GM23248 (cell line): Measurements from ENCODE around the gene NQO2. TPM values are rescaled to one million over a fixed set of nuclear protein-coding genes. Genes with fewer than 3 reads are reported as not detected.

Experiments
- DNase-seq: peaks from one replicate; pipeline ENCODE4 v3.0.0-alpha.2; 2015
- H2AFZ ChIP-seq: fragments of 200-600 bp; sonication (generic); 2 replicates; pipeline ENCODE4 v1.6.1; 2016; ENCODE audit warnings: antibody characterized with exemption
- H3F3A ChIP-seq: fragments of 200-600 bp; sonication (generic); 2 replicates; pipeline ENCODE4 v1.6.1; 2016; ENCODE audit warnings: mild to moderate bottlenecking, antibody characterized with exemption, mixed run types; ENCODE audit not compliant: insufficient read depth
- H3K27ac ChIP-seq: fragments of 200-600 bp; sonication (generic); 2 replicates; pipeline ENCODE4 v1.5.1; 2016; ENCODE audit warnings: mild to moderate bottlenecking
- H3K27me3 ChIP-seq: fragments of 200-600 bp; sonication (generic); replicated peaks from 2 replicates; pipeline ENCODE4 v1.6.1; 2016; ENCODE audit warnings: mild to moderate bottlenecking; ENCODE audit not compliant: insufficient read depth
- H3K36me3 ChIP-seq: fragments of 200-600 bp; sonication (generic); 2 replicates; pipeline ENCODE4 v1.6.1; 2016; ENCODE audit warnings: low read depth, mild to moderate bottlenecking
- H3K4me1 ChIP-seq: fragments of 200-600 bp; sonication (generic); 2 replicates; pipeline ENCODE4 v1.6.1; 2016; ENCODE audit warnings: mild to moderate bottlenecking; ENCODE audit not compliant: insufficient read depth
- H3K4me2 ChIP-seq: fragments of 200-600 bp; sonication (generic); one replicate; pipeline ENCODE4 v1.6.1; 2016; ENCODE audit warnings: mild to moderate bottlenecking; ENCODE audit not compliant: unreplicated experiment
- H3K4me3 ChIP-seq: fragments of 200-600 bp; sonication (generic); 2 replicates; pipeline ENCODE4 v1.5.1; 2016; ENCODE audit warnings: mild to moderate bottlenecking
- H3K79me2 ChIP-seq: fragments of 200-600 bp; sonication (generic); 2 replicates; pipeline ENCODE4 v1.6.1; 2016; ENCODE audit warnings: mild to moderate bottlenecking; ENCODE audit not compliant: insufficient read depth
- H3K9ac ChIP-seq: fragments of 200-600 bp; sonication (generic); 2 replicates; pipeline ENCODE4 v1.6.1; 2016; ENCODE audit warnings: mild to moderate bottlenecking
- H3K9me2 ChIP-seq: fragments of 200-600 bp; sonication (generic); 2 replicates; pipeline ENCODE4 v1.6.1; 2016; ENCODE audit warnings: mixed run types, mild to moderate bottlenecking, moderate library complexity; ENCODE audit not compliant: insufficient read depth
- H3K9me3 ChIP-seq: fragments of 200-600 bp; sonication (generic); one replicate; pipeline ENCODE4 v1.6.1; 2017; ENCODE audit warnings: low read depth
- H4K20me1 ChIP-seq: fragments of 200-600 bp; sonication (generic); 2 replicates; pipeline ENCODE4 v1.6.0; 2016; ENCODE audit not compliant: insufficient read depth
- EZH2 ChIP-seq: fragments of 200-600 bp; sonication (generic); IDR thresholded peaks from 2 replicates; pipeline ENCODE4 v1.6.1; 2018; ENCODE audit warnings: antibody characterized with exemption, mild to moderate bottlenecking; ENCODE audit not compliant: insufficient read depth, poor library complexity, severe bottlenecking
- EZH2phosphoT487 ChIP-seq: fragments of 200-600 bp; sonication (generic); IDR thresholded peaks from 2 replicates; pipeline ENCODE4 v1.6.1; 2018; ENCODE audit warnings: antibody characterized with exemption, moderate library complexity, mild to moderate bottlenecking, low read depth; ENCODE audit not compliant: insufficient read depth
- WGBS, 2 experiments: methylation state at CpG; one replicate each; pipeline ENCODE4 v1.1.6; 2015 to 2017; ENCODE audit warnings: low lambda C conversion rate in 2 of 2, low coverage in 1 of 2; ENCODE audit errors: missing lambda C conversion rate in 2 of 2; 5-methylcytosine and 5-hydroxymethylcytosine counted together
- in situ Hi-C: fragments of 300-500 bp; cut with MboI; formaldehyde crosslinking; loops from 2 replicates; pipeline ENCODE4 v1.15.0; 2020
- polyA plus RNA-seq: library from polyadenylated mRNA; unstranded; fragments of >200 nt; fragmentation: Nextera tagmentation; extraction: Ambion mirVana; gene quantifications from 2 replicates; pipeline ENCODE4 v1.2.1, GENCODE V29; 2016
- total RNA-seq: library from RNA; depleted of rRNA; stranded (reverse); fragments of >200 nt; shearing (Covaris generic); gene quantifications from 2 replicates; pipeline ENCODE4 v1.2.3, GENCODE V29; 2014

NQO2 gene
- total and polyA plus RNA-seq, 2 experiments from 2014 or later, result 29.6 to 61.0 TPM

DNA sequence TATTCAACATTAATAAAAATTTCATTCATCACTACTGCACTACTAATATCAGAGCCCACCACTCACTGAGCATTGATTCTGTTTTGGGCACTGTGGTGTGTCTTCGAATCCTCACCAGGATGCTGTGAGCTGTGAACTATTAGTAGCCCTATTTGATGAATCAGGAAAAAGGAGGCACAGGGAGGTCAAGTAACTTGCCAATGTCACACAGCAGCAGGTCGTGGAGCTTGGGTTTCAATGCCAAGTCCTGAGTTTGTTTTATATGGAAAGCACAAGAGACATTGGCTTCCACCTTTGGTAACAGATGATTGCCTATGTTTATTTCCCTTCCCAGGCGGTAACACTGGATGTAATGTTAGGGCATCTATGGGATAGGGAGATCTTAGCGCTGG lies 15.0 kb downstream of the NQO2 start:
- in situ Hi-C loops, result no loop called here
- WGBS, 2 experiments, result 89 to 92% methylated on average over 4 of the region's 4 CpGs

DNA sequence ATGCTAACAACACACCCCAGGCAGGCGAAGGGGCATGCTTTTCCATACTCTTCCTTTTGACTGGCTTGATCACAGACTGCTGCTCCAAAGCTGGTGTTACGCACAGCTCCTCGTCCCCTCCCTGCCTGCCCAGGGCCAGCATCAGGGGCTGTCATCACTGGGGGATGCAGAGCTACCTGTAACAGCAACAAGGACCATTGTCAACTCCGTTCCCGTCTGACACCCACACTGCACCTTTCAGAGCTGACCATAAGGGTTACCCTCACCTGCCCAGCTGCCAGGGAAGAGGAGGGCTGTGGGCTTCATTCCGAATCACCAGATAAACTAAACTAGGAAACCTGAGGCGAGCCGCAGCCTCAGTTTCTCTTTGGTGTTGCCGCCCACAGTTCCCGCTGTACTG lies 15.4 kb downstream of the NQO2 start:
- Histone ChIP-seq H4K20me1 (no peaks in the 10 kb centered on the region), H3F3A (peaks cover 15% of the 10 kb centered on the region; the same call in 1 of the 2 replicates), H3K36me3 (peaks cover 32% of the 10 kb centered on the region), H3K9me3 (no peaks in the 10 kb centered on the region), H3K4me3 (no peak overlapping the region), H3K27ac (no peak overlapping the region), H3K4me2 (no peak overlapping the region), H3K27me3 (no peaks in the 10 kb centered on the region), H3K9me2 (no peaks in the 10 kb centered on the region), H3K4me1 (no peaks in the 10 kb centered on the region), H3K9ac (no peak overlapping the region), H3K79me2 (0 out of 2 replicates have a peak, but pooled peaks cover 12% of the 10 kb centered on the region), H2AFZ (no peak overlapping the region)
- DNase-seq, result no peak
- TF ChIP-seq EZH2, result no peak
- TF ChIP-seq EZH2phosphoT487, result no peak
- in situ Hi-C loops, result no loop called here
- 95 to 97% methylated on average over 9 to 10 of the region's 10 CpGs for WGBS, 2 experiments

More for the DNA sequence above, 15.0 kb downstream of the NQO2 start:
- TF ChIP-seq EZH2phosphoT487 (no peak), EZH2 (no peak)
- Histone ChIP-seq H3K27ac (no peak overlapping the region), H3K36me3 (peaks cover 29% of the 10 kb centered on the region), H3K9me3 (no peaks in the 10 kb centered on the region), H3K4me2 (no peak overlapping the region), H4K20me1 (no peaks in the 10 kb centered on the region), H3K27me3 (no peaks in the 10 kb centered on the region), H3K4me1 (no peaks in the 10 kb centered on the region), H3F3A (peaks cover 11% of the 10 kb centered on the region; the same call in 1 of the 2 replicates), H3K4me3 (no peak overlapping the region), H3K9ac (no peak overlapping the region), H2AFZ (no peak overlapping the region), H3K9me2 (no peaks in the 10 kb centered on the region), H3K79me2 (0 out of 2 replicates have a peak, but pooled peaks cover 7% of the 10 kb centered on the region)
- no peak for DNase-seq

DNA sequence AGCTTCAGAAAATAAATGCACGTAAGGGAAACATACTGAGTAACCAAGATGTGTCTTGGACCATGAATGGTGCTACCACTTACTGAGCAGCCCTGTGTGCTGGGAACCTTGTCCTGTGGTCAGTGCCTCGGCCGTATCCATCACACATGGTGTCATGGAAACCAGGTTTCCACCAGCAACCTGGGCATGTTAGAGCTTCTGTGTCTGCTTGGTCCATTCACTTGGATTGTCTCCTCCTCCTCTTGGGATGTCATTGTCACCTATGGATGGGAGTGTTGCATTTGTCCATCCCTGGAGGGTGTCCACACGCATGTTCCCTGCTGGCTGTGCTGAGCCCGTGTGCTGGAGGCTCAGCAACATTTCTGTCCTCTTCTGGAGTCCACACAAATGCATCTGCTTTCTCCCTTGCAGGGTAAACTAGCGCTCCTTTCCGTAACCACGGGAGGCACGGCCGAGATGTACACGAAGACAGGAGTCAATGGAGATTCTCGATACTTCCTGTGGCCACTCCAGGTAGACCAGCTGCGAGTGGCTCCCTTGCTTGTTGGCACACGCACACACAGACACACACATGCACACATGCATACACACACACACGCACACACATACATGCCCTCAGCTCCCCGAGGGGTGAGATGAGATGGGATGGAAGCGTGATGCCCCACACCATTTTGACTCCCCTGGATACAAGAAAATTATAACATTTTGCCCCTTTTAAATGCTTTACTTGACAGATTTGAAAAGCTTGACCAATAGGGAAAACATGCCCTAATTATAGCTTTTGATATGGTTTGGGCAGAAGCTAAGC lies 17.0 kb downstream of the NQO2 start:
- Histone ChIP-seq H4K20me1 (no peaks in the 10 kb centered on the region), H3K4me2 (no peak overlapping the region), H3K79me2 (peaks cover 23% of the 10 kb centered on the region), H3F3A (peaks cover 20% of the 10 kb centered on the region; the same call in 1 of the 2 replicates), H3K9me3 (no peaks in the 10 kb centered on the region), H3K27ac (no peak overlapping the region), H3K9me2 (no peaks in the 10 kb centered on the region), H2AFZ (no peak overlapping the region), H3K4me3 (no peak overlapping the region), H3K36me3 (peaks cover 23% of the 10 kb centered on the region), H3K27me3 (no peaks in the 10 kb centered on the region), H3K4me1 (no peaks in the 10 kb centered on the region), H3K9ac (no peak overlapping the region)
- no peak for DNase-seq
- WGBS, 2 experiments, result 94 to 95% methylated on average over 17 of the region's 17 CpGs
- TF ChIP-seq EZH2phosphoT487 (no peak), EZH2 (no peak)
- in situ Hi-C loops, result no loop called here

DNA sequence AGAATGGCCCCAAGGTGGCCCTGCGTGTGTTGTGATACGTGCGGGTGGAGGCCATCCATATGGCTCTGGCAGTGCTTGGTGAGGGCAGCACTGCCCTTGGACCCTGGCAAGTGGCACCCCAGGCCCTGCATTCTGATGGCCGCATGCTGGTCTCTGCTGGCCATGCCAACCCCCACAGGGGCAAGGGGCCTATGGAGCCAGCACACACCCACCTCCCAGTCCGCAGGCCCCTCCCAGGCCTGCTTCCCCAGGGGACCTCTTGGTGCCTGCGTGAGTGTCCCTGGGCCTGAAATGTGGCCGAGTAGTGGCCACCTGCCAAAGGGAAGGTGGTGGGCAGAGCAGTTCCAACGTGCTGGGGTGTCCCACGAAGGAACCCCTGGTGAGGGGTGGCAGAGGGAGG lies 17.6 kb downstream of the NQO2 start:
- Histone ChIP-seq H3K4me2 (no peak overlapping the region), H3K4me1 (peaks cover 4% of the 10 kb centered on the region; the same call in 1 of the 2 replicates), H3K27me3 (no peaks in the 10 kb centered on the region), H2AFZ (no peak overlapping the region), H3K9me3 (no peaks in the 10 kb centered on the region), H3K79me2 (peaks cover 29% of the 10 kb centered on the region), H3K36me3 (peaks cover 17% of the 10 kb centered on the region; the same call in 1 of the 2 replicates), H3K4me3 (no peak overlapping the region), H4K20me1 (no peaks in the 10 kb centered on the region), H3K9ac (no peak overlapping the region), H3K9me2 (no peaks in the 10 kb centered on the region), H3F3A (peaks cover 22% of the 10 kb centered on the region), H3K27ac (no peak overlapping the region)
- no peak for DNase-seq
- in situ Hi-C loops, result no loop called here
- TF ChIP-seq EZH2, result no peak
- no peak for TF ChIP-seq EZH2phosphoT487
- 89% methylated on average over 8 to 9 of the region's 9 CpGs for WGBS, 2 experiments
